HG02885 (cell line): ENCODE data around the gene PALLD.
"Not testable (repeated sequence)": the region's sequence is repeated elsewhere in the genome, so short reads cannot be mapped to it uniquely, and the experiment has no call there.

Experiments
- ATAC-seq: cut with Tn5 transposase; IDR thresholded peaks from one replicate; pipeline ENCODE4 v1.9.1; 2021; ENCODE audit warnings: mild to moderate bottlenecking; ENCODE audit not compliant: unreplicated experiment, poor library complexity

The PALLD gene

DNA sequence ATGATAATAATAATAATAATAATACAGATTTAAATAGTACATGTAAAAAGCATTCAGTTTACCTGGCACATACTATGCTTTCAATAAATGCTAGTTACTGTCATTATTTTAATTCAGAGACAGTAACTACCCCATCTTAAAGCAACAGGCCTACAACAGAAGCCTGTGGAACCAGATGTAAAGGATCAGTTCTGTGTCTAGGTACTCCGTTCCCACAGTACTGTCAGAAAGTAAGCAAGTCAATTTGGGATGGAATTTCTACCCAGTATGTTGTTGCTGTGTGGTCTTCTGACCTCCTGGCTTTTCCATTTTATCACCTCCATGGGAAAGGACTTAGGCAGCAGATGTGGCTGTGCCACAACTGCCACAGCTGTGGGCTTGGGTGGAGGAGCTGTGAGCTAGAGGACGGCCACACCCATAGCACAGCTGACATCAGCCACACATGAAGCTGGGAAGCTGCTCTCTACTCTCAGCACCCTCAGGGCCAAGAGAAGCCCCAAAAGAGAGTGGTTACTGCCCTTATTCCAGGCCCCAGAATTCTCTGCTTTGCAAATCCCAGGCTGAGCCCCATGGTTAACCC lies 410.4 kb downstream of the PALLD start:
- ATAC-seq, result no peak

GRCh38 chr4:168908093-168908492 lies 411.2 kb downstream of the PALLD start:
- no peak for ATAC-seq

- no peak for ATAC-seq
These were observed 412.0 kb downstream of the PALLD start for GRCh38 chr4:168908851-168909273.

DNA sequence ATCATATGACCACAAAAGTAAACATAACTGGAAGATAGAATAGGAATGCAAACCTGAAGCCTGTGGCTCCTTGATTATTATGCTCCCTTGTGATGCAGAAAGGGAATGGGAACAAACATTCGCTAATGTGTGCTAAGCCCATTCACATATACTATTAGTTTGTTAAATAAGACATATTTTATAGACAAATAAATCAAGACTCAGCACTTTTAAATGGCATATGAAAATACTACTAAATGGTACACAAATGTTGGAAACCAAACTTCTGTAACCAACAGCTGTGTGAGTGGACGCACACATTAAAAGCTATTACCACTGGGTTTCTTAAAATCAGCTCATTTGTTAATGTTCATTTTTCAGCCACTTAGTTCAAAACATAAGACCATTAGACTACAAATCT lies 417.2 kb downstream of the PALLD start:
- no peak for ATAC-seq

- peak; percentile 61 for ATAC-seq
These were observed 420.4 kb downstream of the PALLD start for GRCh38 chr4:168917138-168917779.

- ATAC-seq, result no peak
These were observed 423.0 kb downstream of the PALLD start for GRCh38 chr4:168919706-168920324.

- no peak for ATAC-seq
These were observed 423.7 kb downstream of the PALLD start for GRCh38 chr4:168920441-168921065.

DNA sequence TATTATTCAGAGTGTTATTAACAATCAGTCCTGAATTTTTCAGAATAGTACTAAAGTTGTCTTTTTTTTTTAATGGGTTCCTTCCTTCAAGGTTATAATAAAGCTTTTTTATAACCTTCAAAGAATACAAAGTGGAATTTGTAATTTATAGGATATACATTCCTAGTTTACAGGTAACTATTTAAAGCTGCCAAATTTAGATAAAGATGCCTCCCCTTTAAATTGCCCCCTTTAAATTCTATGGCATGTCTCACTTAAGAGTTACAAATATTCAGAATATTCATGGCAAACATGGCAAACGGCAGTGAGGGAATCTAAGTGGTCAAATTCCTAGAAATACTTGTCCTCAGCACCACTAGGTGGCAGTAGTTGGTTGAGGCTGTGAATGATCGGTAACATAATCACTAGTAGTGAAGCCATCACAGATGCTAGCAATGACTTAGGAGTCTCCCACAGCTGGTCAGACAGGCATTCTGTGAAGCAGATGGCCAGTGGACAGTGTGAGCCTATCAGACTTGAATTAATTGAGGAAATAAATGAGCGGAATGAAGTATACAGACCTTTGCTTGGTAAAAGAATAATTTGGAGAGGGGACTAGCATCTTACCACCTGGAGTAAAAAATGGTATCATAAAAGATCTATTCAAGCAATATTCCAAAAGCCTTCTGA lies 426.8 kb downstream of the PALLD start:
- ATAC-seq, result peak; percentile 88

DNA sequence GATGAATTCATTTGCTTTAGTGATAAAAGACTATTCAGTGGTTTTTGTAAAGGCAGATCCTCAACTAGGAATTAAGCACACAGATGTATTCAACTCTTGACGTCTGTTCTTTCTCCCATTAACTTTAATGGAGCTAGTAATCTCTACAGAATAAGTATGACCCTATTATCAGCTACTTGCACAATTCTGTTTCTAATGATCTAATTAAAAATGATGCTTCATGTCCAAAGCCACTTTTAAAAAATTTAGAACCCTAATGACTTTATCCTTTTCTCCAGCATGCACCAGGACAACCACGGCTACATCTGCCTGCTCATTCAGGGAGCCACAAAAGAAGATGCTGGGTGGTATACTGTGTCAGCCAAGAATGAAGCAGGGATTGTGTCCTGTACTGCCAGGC lies 427.8 kb downstream of the PALLD start:
- no peak for ATAC-seq

- ATAC-seq, result no peak
These were observed 429.1 kb downstream of the PALLD start for GRCh38 chr4:168925789-168926490.

- ATAC-seq, result no peak
These were observed 431.5 kb downstream of the PALLD start for GRCh38 chr4:168928346-168928745.

DNA sequence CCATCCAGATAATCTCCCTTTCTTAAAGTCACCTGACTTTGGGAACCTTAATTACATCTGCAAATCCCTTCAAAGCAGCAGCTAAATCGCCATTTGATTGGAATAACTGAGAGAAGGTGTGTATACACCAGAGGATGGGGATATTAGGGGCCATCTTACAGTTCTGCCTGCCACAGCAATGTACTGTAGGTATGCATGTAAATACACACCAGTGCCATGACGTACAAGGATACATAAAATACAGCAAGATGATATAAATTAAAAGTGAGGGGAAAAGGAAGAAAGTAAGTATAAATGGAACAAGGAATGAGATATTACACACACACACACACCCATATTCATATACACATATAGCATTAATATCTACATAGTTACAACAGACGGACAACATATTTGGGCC lies 432.0 kb downstream of the PALLD start:
- ATAC-seq, result no peak

GRCh38 chr4:168930413-168931196 lies 433.8 kb downstream of the PALLD start:
- no peak for ATAC-seq

- no peak for ATAC-seq
These were observed 434.4 kb downstream of the PALLD start for GRCh38 chr4:168931215-168931650.

DNA sequence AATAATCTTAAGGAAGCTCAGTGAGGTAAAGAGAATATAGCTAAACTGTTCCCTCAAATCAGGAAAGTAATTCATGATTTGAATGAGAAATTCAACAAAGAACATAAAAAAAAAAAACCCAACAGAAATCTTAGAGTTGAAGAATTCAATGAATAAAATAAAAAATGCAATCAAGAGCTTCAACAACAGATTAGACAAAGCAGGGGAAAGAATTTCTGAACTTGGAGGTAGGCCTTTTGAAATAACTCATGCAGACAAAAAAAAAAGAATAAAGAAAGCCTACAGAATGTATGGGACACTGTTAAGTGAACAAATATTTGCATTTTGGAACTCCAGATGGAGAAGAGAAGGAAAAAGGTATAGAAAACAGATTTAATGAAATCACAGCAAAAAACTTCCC lies 435.3 kb downstream of the PALLD start:
- ATAC-seq, result no peak

GRCh38 chr4:168933423-168933822 lies 436.6 kb downstream of the PALLD start:
- no peak for ATAC-seq

DNA sequence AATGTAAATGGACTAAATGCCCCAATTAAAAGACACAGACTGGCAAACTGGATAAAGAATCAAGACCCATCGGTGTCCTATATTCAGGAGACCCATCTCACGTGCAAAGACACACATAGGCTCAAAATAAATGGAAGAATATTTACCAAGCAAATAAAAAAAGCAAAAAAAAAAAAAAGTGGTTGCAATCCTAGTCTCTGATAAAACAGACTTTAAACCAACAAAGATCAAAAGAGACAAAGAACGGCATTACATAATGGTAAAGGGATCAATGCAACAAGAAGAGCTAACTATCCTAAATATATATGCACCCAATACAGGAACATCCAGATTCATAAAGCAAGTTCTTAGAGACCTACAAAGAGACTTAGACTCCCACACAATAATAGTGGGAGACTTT lies 440.6 kb downstream of the PALLD start:
- ATAC-seq, result not testable (repeated sequence)

DNA sequence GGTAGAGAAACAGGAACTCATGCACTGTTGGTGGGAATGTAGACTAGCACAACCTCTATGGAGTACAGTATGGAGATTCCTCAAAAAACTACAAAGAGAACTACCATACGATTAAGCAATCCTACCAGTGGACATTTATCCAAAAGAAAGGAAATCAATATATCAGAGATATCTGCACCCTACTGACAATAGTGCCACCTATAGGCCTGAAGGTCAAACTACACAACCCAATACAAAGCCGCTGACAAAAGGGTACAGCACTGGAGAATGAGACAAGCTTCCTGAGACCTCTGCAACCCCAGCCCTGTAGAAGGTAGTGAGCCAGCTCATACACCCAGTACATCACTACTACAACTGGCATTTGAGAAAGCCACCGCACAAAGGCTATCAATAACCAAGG lies 446.1 kb downstream of the PALLD start:
- ATAC-seq, result no peak

DNA sequence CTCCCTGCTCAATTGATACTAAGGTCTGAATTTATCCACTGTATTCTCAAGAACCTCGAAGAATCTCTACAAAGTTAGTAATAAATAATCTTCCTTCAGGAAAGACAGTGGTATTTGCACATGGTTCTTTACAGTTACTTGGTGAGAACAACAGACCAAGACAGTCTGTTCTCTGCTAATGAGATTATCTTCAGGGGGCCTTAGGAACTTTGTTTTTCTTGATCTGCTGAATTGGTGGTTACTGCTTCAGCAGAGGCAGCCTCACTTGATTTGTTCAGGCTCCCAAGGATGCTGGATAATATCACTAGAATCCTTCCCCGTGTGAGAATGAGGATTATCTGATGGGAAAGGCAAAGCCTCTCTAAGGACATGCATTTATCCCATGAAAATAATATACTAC lies 448.4 kb downstream of the PALLD start:
- no peak for ATAC-seq
